Stimulated activated CD4-positive, alpha-beta T cell treated with anti-CD3 and anti-CD28 coated beads, TNF-alpha, amount 100 ng/mL, for 1 hour (primary cell): ENCODE measurements around the gene EHBP1L1.

Experiments used
- DNase-seq, 3 donors: peaks; one replicate each; pipeline ENCODE4 v3.0.0-alpha.2; 2020; ENCODE audit warnings: low read depth in 3 of 3, low spot score in 1 of 3

EHBP1L1 gene

DNA sequence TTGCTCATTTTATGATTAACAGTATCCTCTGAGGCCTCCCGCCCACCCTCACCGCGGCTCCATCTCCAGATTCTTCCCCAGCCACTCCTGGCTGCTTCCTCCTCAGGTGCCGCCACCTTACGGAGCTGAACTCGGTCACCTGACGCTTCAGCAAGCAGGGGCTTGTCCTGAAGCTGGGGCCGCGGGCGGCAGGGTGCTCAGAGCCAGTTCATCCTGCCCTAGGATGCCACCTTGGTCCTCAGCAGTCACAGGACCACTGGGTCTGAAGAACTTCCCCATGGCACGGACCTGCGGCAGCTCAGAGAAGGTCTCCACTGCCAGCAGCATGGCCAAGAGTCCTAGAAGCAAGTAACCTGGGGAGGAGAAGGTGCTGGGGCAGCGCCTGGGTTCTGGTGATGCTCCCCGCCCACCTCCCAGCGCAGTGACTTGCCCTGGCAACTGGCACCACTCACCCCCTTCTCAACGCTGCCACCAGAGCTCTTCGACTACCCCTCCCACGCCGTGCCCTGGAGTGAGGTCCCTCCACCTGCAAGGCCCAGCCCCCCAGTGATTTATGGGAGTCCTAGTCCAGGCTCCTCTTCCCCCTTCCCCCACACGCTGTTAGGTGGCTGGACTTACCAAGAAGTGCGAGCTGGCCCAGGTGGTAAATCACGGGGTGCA is 17.1 kb downstream of the EHBP1L1 start:
- DNase-seq: no peak

DNA sequence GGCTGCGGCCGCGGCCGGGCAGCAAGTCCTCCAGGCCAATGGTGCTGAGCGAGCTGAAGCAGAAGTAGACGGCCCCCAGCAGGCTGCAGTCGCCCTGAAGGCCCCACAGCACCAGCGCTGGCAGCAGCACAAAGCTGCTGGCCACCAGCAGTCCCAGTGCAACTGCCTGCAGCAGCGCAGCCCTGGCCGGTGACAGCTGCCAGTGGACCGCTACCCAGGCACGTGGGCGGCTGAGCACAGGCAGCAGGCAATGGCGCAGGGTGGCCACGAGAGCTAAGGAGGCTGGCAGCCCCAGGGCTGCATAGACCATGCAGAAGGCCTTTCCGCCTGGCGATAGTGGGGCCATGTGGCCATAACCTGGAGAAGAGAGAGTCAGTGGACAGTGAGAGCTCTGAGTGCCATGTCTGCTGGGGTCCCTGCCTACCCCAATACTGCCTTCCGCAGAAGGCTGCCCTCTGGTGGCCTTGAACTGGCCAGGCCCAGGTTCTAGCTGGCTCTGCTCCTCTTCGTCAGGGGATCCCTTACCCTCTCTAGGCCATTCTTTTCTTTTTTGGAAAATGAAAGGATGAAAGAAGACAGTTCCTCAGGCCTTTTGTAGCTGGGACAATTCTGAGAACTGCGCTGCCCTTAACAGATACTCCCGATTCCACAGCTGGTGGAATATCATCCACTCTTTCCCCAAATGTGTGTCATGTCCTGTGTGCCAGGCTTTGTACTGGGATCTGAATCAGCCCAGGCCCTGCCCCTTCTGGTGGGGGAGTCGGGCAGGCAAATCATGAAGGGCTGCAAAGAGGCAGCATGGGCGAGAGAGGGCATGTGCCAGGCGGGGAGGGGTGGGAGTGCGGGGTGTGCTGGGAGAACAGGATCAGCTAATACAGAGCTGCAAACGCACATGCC is 17.9 kb downstream of the EHBP1L1 start:
- no peak for DNase-seq

DNA sequence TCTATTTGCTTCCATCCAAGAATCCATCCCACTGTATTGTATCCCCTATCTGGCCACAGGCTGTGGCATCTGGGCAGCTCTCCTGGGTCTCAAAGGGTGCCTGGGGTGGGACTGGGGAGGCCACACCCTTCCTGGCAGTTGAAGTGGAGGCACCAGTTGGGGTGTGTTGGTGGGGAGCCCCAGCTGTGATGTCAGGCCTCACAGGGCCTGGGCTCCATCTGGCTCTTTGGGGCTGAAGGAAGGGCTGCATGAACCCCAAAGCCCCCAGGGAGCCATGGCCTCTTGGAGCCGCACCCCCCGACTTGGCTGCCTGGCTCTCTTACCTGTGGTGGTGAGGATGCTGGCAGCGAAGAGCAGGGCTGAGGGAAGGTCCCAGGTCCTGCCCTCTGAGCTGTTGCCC is 19.3 kb downstream of the EHBP1L1 start:
- DNase-seq: no peak

DNA sequence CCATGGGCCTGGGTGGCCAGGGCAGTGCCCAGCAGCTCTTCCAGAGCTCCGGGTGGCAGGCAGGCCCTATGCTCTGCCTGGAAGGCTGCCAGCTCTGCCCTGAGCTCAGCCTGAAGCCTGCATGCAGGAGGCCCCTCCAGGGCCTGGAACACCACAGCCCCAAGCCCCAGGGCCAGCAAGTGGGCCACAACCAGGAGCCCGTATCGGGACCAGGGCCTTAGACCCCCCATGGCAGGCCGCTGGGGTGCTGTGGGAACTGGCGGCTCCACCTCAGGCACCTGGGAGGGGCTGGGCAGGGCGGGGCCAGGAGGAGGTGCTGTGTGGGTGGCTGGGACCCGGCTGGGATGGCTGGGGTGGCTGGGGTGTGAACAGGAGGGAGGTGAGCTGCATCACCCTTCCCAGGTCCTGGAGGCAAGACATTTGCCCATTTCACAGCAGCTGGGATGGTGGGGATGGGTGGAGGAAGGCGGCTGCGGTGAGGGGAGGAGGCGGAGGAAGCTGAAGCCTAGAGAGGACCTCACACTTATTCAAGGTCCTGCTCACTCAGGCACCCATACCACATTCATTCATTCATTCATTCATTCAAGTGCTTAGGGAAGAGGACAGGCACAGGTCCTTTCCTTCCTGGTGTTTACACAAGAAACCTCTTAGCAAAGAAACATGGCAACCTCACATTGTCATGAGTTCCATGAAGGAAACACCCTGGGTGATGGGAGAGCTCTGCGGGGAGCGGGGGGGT is 19.9 kb downstream of the EHBP1L1 start, which contains the start of gene KCNK7:
Gene KCNK7 (minus strand): TSS at position 258 of the 739 bp plus-strand sequence. CDS start 28 bp downstream, at position 230.
- no peak for DNase-seq

GRCh38 chr11:65596520-65596919 is 20.7 kb downstream of the EHBP1L1 start:
- no peak for DNase-seq

DNA sequence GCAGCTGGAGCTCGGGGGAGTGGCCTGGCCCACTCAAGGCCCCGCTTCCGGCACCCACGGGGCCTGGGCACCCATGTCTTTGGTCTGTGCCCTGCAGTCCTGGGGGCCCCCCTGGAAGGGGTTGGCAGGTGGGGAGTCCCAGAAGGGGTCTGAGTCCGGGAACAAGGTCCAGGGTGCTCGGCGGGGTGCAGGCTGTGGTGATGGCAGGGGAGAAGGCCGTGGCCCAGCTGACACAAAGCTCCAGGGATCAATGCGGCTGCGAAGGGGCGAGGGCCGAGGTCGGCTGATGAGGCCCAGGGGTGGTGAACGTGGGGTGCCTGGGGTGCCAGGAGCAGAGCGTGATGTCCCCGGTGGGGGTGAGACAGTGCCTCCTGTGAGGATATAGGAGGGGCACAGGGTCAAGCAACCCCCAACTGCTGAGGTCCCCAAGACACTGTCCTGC is 22.4 kb downstream of the EHBP1L1 start:
- DNase-seq: no peak

DNA sequence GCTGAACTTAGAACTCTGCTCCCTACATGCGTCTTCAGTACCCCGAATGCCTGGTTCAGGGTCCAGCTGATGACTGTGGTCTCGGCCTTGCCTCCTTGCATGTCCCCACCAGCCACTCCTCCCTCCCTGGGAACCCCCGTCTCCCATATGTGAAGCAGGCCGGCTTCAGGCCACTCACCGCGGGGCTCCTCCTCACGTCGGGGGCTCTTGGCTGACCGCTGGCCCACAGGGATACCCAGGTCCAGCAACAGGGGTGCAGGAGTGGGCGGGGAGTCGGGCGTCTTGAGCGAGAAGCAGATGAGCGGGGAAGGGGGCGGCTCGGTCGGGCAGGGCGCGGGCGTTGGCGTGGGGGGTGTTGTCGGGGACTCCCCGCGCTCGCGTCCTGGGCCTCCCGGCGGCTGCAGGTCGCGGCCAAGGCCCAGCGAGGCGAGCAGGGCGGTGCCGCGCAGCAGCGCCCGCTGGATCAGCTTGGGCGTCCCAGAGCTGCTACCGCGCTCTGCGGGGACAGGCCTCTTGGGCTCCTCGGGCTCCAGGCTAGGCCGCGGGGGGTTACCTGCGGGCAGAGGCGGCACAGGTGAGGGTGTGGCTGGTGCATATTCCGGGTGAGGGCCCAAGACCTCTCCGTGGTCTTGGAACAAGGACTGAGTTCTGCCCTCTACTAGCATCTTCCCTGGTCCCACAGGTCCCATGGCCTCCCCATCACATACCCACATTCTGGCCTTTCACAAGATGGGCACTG is 23.5 kb downstream of the EHBP1L1 start:
- DNase-seq: no peak

- DNase-seq: no peak
These were observed 24.0 kb downstream of the EHBP1L1 start for GRCh38 chr11:65599955-65600246.

DNA sequence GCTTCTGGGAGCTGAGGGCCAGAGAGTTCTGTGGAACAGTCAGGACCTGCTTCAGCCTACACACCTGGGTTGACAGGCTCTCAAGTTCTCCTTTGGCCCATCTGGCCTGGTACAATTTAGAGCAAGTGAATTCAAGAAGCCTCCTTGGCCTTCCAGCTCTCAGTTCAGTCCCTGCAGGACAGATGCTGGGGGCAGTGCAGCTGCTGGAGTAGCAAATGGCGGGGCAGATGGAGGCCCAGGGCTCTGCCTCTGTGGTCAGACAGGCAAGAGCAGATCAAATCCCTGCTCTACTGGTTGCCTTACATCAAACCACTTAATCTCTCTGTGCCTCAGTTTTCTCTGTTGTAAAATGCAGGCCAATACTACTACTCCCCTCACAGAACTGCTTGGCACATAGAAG is 28.4 kb downstream of the EHBP1L1 start:
- DNase-seq: no peak

DNA sequence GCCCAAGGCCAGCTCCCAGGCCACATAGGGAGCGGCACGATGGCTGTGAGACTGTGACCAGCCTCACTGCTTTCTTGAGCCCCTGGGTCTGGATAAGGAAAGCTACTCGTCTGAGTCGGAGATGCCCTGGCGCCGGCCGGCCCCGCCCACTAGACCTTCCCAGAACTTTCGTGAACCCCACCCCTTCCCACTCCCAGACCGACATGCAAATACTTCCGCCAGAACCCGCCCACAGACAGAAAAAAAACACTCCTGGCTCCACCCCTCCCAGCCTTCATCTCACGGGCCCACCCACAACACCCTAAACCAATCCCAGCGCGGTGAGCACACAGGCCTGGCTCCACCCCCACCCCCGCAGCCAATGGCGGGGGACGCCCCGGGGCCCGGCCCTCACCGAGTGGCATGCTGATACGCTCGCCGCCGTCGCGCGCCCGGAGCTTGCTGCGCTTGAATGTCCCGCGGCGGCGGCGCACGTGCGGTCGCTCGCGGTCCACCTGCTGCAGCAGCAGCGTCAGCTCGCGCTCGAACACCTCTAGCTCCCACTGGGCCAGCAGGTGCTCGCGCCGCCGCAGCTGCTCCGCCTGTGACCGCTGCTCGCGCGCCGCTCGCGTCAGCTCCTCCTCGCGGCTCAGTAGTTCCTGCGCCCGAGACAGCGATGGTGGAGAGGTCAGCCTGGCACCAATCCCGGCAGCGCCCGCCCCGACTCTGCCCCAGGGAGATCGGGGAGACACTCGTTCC is 31.2 kb downstream of the EHBP1L1 start:
- no peak for DNase-seq

DNA sequence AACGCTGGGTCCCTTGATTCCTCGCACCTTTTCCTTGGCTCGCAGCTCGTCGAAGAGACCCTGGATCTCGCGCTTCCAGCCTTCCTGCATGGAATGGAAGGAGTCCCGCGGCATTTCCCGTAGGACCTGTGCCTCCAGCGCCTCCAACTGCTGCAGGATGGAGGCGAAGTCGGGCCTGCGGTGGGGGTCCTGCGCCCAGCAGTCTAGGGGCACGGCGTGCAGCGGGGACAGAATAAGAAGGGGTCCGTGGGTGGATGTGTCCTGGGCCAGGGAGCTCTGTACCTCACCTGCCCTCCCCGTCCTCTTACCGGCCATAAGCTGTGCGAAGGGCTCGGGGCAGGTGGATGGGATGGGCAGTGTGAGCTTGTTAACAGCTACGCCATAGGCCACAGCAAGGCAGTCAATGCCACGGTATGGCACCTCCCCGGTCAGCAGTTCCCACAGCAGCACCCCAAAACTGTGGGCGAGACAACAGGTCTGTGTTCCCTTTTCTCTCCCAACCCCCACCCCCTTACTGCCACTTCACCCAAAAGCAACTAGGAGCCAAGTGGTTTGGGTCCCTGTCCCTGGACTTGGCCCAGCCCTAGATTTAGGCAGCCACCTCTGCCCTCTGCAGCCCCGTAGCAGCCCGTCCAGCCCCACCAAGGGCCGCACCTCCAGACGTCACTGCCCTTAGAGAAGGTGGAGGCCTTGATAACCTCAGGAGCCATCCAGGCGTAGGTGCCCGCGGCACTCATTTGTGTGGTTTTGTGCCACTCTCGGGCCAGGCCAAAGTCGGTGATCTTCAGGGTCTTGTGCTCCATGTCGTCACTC is 32.0 kb downstream of the EHBP1L1 start:
- DNase-seq: no peak

DNA sequence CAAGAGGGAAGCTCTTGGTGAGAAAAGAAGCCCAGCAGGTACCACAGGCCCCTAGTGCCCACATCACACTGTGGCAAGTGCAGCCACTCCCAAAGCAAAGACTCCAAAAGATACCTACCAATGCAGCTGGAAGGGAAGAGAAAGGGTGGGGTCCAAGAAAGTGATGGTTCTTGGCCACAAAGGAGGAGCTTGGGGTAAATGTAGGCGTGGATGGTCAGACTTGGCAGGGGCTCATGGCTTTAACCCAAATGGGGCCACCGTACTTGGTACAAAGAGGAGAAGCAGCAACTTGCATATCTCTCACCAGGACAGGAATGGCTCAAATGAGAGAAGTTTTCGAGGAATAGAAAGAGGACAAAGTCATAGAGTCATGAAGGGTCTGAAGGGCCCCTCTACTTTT is 33.4 kb downstream of the EHBP1L1 start:
- DNase-seq: no peak

DNA sequence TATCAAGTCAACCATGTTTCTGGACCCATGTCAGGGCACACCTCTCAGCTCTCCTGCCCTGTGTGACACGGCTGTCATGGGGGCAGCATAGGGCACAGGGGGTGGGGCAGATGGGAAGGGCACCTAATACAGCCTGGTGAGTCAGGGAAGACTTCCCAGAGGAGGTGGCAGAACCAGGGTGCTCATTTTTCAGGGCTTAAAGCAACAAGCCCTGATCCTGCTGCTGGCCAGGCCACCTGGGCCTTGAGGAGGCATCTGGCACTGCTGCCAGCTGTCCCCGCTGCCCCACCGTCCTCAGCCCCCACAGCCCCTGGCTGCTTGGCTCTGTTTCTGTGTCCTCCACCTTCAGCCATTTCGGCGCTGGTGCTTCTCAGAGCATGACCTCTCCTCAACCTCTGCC is 33.8 kb downstream of the EHBP1L1 start:
- DNase-seq: no peak

DNA sequence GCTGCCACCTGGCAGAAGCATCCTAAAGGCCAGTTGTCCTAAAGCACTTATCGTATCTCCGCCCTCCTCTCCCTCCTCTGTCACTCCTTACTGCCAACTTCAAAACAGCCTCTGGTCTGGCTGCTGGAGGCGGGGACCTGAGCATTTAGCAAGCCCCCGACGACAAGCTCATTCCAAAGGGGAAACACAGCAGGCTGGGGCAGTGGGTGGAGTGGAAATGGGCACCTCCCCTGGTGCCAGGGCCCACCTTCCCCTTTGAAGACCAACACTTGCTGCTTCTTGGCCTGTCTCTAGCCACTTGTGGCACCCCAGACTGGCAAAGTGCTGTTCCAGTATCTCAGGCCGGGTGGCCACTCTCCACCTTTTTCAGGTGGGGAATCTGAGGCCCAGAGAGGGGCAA is 34.6 kb downstream of the EHBP1L1 start:
- no peak for DNase-seq

- DNase-seq: no peak
These were observed 35.3 kb downstream of the EHBP1L1 start for GRCh38 chr11:65611028-65611757.

- no peak for DNase-seq
These were observed 36.1 kb downstream of the EHBP1L1 start for GRCh38 chr11:65611758-65612603.

DNA sequence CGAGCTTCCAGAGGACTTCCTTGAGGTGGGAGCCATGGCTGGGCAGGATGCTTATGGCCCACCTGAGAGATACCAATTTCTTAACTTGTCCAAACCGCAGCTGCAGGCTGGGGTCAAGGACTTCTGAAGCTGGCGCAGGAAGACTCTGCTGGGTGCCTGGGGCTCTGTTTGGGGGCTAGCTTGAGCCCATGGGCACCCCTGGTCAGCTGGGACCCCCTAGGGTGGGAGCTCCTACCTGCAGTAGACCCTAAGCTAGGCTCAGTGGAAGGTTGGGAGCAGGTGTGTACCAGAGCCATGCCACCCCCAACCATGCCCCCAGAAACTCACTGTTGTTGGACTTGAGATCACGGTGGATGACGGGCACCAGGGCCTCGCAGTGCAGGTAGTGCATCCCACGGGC is 36.8 kb downstream of the EHBP1L1 start:
- DNase-seq: no peak
